ENCODE data around the gene CELA1. TPM values are rescaled to one million over a fixed set of nuclear protein-coding genes. Genes with fewer than 3 reads are reported as not detected.

CELA1 gene
- total and polyA plus RNA-seq, 10 of the 15 experiments (the other 5 are each of a cell fraction or from before 2014, with no cell fraction given) = not detected

GRCh38 chr12:51323966-51324895 is 22.2 kb downstream of the CELA1 start, which contains the start of gene BIN2 (continued):
- no peak for TF ChIP-seq REST (IDR thresholded peaks at IDR 0.05; ENCODE audit: low read depth, low read length)
- no peak; the same call in 1 of the 2 replicates for TF ChIP-seq HCFC1 (IDR thresholded peaks at IDR 0.05; ENCODE audit: low read length)
- no peak for TF ChIP-seq FOS (IDR thresholded peaks at IDR 0.05; ENCODE audit: borderline replicate concordance, extremely low read depth, insufficient read length)
- TF ChIP-seq PRDM15 (CRISPR knock-in tag; IDR thresholded peaks at IDR 0.05) = no peak
- TF ChIP-seq LARP7 (IDR thresholded peaks at IDR 0.05) = peak; percentile 52; the same call in 1 of the 2 replicates
- TF ChIP-seq CREM (IDR thresholded peaks at IDR 0.05; ENCODE audit: low read depth) = no peak
- TF ChIP-seq SIN3A (IDR thresholded peaks at IDR 0.05; ENCODE audit: low read depth, low read length) = no peak
- no peak for TF ChIP-seq KAT2A (conservative IDR thresholded peaks at IDR 0.05; ENCODE audit: control insufficient read depth, low read depth, low read length)
- no peak for TF ChIP-seq CTCF (IDR thresholded peaks at IDR 0.05 in 2 of 3, conservative IDR thresholded peaks at IDR 0.05 in 1 of 3; ENCODE audit: control insufficient read depth in 2 of 3, extremely low read depth in 1 of 3, insufficient read depth in 1 of 3, low read depth in 3 of 3, low read length in 3 of 3)
- TF ChIP-seq IKZF1 (conservative IDR thresholded peaks at IDR 0.05) = peak; percentile 87
- TF ChIP-seq IRF5 (IDR thresholded peaks at IDR 0.05; ENCODE audit: borderline replicate concordance) = no peak
- TF ChIP-seq FOXK2 (IDR thresholded peaks at IDR 0.05) = no peak
- TF ChIP-seq TCF12 (IDR thresholded peaks at IDR 0.05; ENCODE audit: low read depth, low read length) = 0 out of 2 replicates have a peak, but pooled peaks have one; percentile 25
- 0 out of 2 replicates have a peak, but pooled peaks have one; percentile 58 for TF ChIP-seq CBX5 (IDR thresholded peaks at IDR 0.05; ENCODE audit: low read depth)
- TF ChIP-seq BRCA1 (IDR thresholded peaks at IDR 0.05; ENCODE audit: low read depth, low read length) = no peak
- no peak for TF ChIP-seq CEBPB (IDR thresholded peaks at IDR 0.05; ENCODE audit: borderline replicate concordance in 1 of 2, low read depth in 2 of 2, low read length in 2 of 2)
- TF ChIP-seq GABPA (IDR thresholded peaks at IDR 0.05; ENCODE audit: low read depth) = no peak
- no peak for TF ChIP-seq SUZ12 (IDR thresholded peaks at IDR 0.05; ENCODE audit: unreplicated experiment)
- TF ChIP-seq TAF1 (IDR thresholded peaks at IDR 0.05; ENCODE audit: borderline replicate concordance, low read depth, low read length) = peak; percentile 69; the same call in 1 of the 2 replicates
